DOHH2 (cell line): ENCODE results near the gene IQSEC1.
"Not testable (repeated sequence)": the region's sequence is repeated elsewhere in the genome, so short reads cannot be mapped to it uniquely, and the experiment has no call there.

Experiments
- CTCF ChIP-seq: fragments of 200-600 bp; sonication (generic); IDR thresholded peaks from one replicate; pipeline ENCODE4 v1.5.1; 2014; ENCODE audit warnings: antibody characterized with exemption, mild to moderate bottlenecking, low read depth, low read length; ENCODE audit not compliant: poor library complexity, severe bottlenecking
- EZH2phosphoT487 ChIP-seq: fragments of 200-600 bp; sonication (generic); IDR thresholded peaks from 2 replicates; pipeline ENCODE4 v1.6.1; 2017; ENCODE audit warnings: borderline replicate concordance, mild to moderate bottlenecking, antibody characterized with exemption, low read length, moderate library complexity, mixed read lengths

GRCh38 chr3:12853847-12854246 is 219.4 kb downstream of the IQSEC1 start:
- not testable (repeated sequence) for TF ChIP-seq CTCF, EZH2phosphoT487
